Sigmoid colon (tissue), 4 donors: ENCODE data around the gene RELCH.

Experiments used
- CTCF ChIP-seq, 4 experiments: fragments of 450-650 bp in 3 of 4; fragments of 200-600 bp in 1 of 4; IDR thresholded peaks; one replicate each; pipeline ENCODE4 v1.5.1; 2016 to 2019; ENCODE audit warnings: antibody characterized with exemption in 4 of 4, mild to moderate bottlenecking in 3 of 4, moderate library complexity in 2 of 4
- EP300 ChIP-seq, 4 donors: sonication (generic); formaldehyde crosslinking; IDR thresholded peaks; one replicate each; pipeline ENCODE4 v1.6.1; 2017; ENCODE audit warnings: antibody characterized with exemption in 4 of 4
- POLR2A ChIP-seq, 2 donors: fragments of 450-650 bp; IDR thresholded peaks; one replicate each; pipeline ENCODE4 v1.6.1; 2016; ENCODE audit warnings: antibody characterized with exemption in 2 of 2, mild to moderate bottlenecking in 2 of 2, moderate library complexity in 2 of 2
- POLR2AphosphoS5 ChIP-seq, 4 donors: sonication (generic); formaldehyde crosslinking; IDR thresholded peaks; one replicate each; pipeline ENCODE4 v1.6.1; 2017; ENCODE audit warnings: antibody characterized with exemption in 4 of 4

GRCh38 chr18:62280058-62280457 lies 93.0 kb downstream of the RELCH start:
- TF ChIP-seq CTCF (IDR thresholded peaks at IDR 0.05) (no peak), POLR2AphosphoS5 (IDR thresholded peaks at IDR 0.05) (no peak), POLR2A (IDR thresholded peaks at IDR 0.05) (no peak), EP300 (IDR thresholded peaks at IDR 0.05) (no peak)
